ENCODE data around the gene DNAJC21.
"Not testable (repeated sequence)": the region's sequence is repeated elsewhere in the genome, so short reads cannot be mapped to it uniquely, and the experiment has no call there.

DNAJC21 gene

DNA sequence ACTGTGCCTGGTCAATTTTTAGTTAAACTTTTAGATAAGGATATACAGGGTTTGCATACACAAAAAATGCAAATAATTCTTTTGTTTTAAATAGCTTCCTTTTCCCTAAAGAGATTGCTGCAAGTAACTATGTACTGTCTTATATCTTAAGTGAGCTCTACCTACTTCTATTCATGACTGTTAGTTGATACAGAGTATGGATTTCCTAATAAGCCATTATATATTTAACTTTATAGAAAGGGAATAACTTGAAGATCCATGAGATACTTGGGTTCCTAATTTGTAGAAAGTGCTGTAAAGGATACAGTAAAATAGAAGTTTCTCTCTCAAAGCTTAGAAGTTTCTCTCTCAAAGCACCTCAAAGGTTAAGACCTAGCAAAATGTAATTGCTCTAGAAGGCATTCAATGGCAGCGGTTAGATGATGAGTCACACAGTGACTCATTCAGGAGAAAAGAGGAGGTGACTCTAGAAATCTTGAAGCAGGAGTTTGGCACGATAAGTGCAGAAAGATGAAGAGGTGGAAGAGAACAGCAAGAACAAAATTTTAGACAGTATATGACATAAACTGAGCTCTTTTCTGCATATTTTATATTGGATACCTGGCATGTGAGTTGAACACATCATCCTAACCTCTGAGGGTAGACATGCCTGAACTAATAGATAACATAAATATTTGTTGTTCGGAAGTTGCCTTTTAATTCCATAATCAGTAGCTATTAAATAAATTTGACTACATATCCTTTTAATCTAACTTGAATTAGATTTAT, 5.5 kb upstream of the DNAJC21 start:
- no peak for DNase-seq

DNA sequence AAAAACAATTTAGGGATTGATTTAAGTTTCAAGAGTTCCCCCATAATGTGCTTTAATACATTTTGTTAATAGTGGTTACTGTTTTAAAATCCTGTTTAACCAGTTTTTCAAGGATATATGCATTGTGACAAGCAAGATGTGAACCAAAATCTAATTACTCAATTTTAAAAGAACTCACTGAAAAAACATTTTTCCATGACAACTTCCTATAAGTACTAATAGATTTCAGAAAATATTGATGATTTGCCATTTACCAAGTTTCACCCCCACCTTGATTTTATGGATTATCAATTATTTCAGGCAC, 4.9 kb upstream of the DNAJC21 start:
- no peak for DNase-seq

DNA sequence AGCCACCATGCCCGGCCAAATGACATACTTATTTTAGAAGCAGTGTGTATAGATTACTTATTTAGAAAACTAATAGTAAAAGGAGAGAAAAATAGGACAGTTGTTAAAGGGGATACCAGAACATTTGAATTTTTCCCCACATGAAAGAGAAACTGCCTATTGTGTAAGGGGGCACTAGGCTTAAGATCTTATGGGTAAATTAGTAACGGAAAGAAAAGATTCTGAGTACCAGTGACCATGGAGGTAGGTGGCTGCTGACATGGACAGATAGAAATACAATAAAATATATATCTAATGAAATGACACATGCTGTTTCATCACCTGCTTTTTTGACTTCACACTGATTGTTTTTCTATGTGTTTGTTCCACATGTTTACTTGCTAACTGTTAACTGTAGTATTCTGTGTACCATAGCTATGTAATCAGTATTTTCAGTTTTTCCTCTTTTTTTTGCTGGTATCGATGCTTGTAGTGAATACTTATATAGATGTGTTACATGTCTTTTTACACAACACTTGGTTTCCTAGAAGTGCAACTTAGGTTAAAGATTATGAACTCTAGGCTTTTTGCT, 3.0 kb upstream of the DNAJC21 start:
- DNase-seq = no peak

- no peak for DNase-seq
Measured at GRCh38 chr5:34927785-34928184, 1.6 kb upstream of the DNAJC21 start.

DNA sequence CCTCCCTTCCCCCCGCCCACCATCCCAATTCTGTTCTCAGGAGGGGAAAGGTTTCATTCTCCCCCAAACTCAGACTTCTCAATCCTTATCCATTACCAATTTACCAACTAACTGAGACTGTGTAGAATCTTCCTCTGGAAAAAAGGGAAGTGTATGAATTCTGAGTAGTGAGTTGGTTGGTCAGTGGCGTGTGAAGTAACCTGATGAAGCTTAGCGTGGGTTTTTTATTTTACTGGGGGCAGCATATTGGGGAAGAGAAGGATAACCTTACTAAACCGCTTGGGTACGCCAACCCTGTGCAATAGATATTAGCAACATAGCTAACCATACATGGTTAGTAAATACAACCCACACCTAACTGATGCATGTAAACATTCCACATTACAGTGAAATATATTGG, 1.1 kb upstream of the DNAJC21 start:
- DNase-seq = no peak

DNA sequence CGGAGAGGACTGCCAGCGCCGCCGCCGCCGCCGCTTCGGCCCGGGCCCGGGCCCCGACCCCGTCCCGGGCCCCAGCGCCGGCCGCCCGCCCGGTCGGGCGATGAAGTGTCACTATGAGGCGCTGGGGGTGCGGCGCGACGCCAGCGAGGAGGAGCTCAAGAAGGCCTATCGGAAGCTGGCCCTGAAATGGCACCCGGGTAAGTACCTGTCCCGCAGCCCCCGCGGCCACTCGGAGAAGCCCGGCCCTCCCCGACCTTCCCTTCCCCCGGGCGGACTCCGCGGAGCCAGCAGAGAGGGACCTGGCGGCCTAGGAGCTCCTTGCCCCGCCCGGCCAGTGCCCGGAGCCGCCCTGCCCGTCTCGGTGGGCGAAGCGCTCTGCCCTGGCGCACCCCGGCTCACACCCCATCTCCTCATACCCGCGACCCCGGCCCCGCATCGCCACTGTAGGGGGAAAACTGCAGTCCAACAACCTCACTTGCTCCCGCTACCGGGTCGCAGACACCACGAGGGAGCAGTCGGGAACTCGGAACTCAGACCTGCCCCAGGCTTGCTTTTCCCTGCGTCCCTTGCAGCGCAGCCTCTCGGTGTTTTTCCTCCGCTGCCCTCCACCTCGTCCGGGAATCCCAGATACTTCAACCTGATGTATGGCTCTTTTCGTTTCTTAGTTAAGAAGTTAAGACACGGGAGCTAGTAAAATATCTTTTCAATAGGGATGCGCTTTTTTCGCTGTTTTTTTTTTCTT, 532 bp downstream of the DNAJC21 start:
- DNase-seq = peak; percentile 90

GRCh38 chr5:34930462-34930844, 1.1 kb downstream of the DNAJC21 start:
- DNase-seq = no peak

- peak; percentile 4 for DNase-seq
Measured at GRCh38 chr5:34930870-34931269, 1.5 kb downstream of the DNAJC21 start.

DNA sequence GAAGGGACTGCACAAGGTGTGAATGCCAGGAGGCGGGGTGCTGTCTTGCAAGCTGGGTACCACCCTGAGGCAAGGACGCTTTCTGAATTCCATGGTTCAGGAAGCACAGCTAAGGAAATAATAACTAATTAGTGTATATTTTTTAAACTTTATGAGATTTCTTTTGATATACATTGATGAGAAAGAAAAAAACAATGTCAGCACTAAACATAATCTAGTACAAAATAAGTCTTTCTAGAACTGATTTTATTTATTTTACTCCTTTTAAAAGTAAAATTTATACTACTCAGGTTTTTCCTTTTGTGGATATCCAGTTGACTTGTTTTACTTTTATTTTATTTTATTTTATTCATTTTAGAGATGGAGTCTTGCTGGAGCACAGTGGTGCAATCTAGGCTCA, 3.6 kb downstream of the DNAJC21 start:
- no peak for DNase-seq

DNA sequence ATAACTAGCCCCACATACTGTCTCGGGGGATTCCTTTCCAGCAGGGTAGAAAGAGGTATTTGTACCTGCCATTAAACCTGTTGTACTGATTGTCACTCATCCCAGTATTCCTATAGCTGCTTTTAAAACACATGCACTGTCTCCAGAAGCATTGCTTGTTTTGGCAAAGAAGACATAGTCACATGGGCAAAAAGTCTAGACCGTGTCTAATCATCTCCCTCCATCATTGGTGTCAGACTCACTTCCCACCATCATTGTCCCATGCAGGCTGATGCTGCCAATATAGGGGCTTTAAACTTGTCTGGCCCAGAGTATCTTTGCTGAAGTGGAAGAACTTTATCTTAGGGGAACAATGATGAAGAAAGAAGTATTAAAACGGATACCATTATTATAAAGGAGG, 12.6 kb downstream of the DNAJC21 start:
- DNase-seq = no peak

- DNase-seq = no peak
Measured at GRCh38 chr5:34944044-34944443, 14.7 kb downstream of the DNAJC21 start.

- DNase-seq = no peak
Measured at GRCh38 chr5:34944460-34945047, 15.2 kb downstream of the DNAJC21 start.

GRCh38 chr5:34957321-34957720, 28.0 kb downstream of the DNAJC21 start:
- DNase-seq = no peak

- DNase-seq = peak; percentile 29
Measured at GRCh38 chr5:34957857-34958690, 28.7 kb downstream of the DNAJC21 start.

GRCh38 chr5:34959323-34959722, 30.0 kb downstream of the DNAJC21 start:
- DNase-seq = no peak

DNA sequence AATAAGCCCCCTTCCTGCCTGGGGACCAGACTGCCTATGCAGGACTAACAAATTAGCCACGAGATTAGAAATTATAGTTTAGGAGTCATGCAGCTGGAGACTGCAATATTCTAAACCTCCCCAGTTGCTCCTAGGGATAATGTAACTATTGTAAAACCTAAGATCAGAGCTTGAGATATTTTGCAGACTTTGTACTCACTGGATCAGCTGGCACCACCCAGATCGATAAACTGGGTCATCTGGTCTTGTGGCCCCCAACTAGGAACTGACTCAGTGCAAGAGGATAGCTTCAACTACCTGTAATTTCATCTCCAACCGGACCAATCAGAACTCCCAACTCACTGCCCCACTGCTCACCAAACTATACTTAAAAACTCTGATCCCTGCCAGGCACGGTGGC, 38.2 kb downstream of the DNAJC21 start:
- no peak for DNase-seq

DNA sequence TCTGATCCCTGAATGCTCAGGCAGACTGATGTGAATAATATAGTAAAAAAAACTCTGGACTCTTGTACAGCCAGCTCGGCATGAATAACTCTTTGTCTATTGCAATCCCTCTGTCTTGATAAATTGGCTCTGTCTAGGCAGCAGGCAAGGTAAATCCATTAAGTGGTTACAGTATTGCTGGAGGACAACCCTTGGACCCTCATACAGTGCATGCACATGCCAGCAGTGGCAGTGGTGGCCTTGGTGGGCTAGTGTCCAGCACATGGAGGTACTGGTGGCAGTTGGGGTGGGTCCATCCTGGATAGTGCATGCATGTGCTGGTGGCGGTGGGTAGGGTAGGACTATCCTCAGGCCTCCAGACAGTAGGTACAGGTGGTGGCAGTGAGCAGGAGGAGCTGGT, 38.9 kb downstream of the DNAJC21 start:
- no peak for DNase-seq

DNA sequence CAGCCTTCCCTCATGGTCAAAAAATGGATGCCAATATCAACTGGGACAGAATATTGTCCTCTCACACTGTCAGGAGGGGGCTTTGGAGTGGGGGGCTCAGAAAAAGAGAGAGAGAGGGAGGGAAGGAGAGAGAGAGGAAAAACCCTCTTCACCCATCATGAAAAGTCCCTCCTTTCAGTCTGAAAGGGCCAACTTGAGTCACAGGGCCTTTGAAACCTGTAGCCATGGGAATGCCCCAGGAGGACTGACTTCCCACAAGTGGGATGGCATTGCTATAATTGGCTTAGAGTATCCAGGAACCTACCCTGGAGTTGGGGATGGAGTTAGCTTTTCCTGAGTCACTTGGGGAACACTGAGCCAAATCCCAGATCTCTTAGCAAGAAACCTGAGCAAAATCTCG, 41.2 kb downstream of the DNAJC21 start:
- DNase-seq = no peak

DNA sequence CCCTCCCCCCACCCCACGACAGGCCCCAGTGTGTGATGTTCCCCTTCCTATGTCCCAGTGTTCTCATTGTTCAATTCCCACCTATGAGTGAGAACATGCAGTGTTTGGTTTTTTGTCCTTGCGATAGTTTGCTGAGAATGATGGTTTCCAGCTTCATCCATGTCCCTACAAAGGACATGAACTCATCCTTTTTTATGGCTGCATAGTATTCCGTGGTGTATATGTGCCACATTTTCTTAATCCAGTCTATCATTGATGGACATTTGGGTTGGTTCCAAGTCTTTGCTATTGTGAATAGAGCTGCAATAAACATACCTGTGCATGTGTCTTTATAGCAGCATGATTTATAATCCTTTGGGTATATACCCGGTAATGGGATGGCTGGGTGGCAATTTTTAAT, 42.3 kb downstream of the DNAJC21 start:
- DNase-seq = not testable (repeated sequence)

- no peak for DNase-seq
Measured at GRCh38 chr5:34976347-34976746, 47.0 kb downstream of the DNAJC21 start.

DNA sequence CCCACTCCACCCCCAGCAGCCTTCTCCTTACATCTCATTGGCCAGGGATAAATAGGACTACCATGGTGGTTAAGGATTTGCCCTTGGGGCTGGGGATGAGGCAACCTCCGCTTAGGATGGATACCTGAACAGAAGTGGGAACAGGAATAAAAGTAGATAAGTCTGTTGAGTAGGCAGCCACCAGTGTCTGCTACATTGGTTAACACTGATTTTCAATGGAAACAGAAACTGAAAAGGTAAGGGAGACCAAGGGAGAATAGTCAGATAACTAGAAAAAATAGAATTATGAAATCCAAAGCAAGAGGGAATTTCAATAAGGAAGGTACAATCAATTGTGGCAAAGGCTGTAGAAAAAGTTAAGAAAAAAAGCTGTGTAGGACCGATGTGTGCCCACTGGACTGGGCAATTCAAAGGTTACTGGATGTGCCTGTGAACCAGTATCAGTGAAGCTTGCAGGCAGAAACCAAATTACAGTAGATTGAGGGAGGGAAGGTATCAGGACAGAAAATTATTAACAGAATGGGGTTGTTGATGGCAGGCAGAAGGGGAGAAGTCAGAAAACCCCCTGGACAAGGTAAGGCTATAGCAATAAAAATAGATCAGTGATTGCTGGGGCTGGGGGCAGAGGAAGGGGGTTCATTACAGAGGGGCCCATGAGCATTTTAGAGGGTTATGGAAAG, 48.7 kb downstream of the DNAJC21 start:
- DNase-seq = no peak

- DNase-seq = no peak
Measured at GRCh38 chr5:34978681-34979080, 49.3 kb downstream of the DNAJC21 start.
